GM13977 (cell line): Measurements from ENCODE around the gene MYOM1.
"Not testable (repeated sequence)": the region's sequence is repeated elsewhere in the genome, so short reads cannot be mapped to it uniquely, and the experiment has no call there.

ENCODE experiments used
- DNase-seq: peaks from one replicate; pipeline ENCODE4 v3.0.0; 2012; ENCODE audit warnings: low spot score
- in situ Hi-C: fragments of 300-500 bp; cut with MboI; formaldehyde crosslinking; loops from one replicate; pipeline ENCODE4 v1.12.0; 2022; ENCODE audit warnings: low sequenced_read_pairs, low pct_unique_long_range_greater_than_20kb, mixed read lengths, inconsistent platforms; ENCODE audit not compliant: unreplicated experiment
- TF ChIP-seq, protein P1 (sequence below): IDR thresholded peaks from 2 replicates; pipeline ENCODE4 v1.5.1; 2012; ENCODE audit warnings: mild to moderate bottlenecking, control low read depth; ENCODE audit not compliant: insufficient read depth; ENCODE audit errors: extremely low read depth, missing control alignments

The MYOM1 gene

DNA sequence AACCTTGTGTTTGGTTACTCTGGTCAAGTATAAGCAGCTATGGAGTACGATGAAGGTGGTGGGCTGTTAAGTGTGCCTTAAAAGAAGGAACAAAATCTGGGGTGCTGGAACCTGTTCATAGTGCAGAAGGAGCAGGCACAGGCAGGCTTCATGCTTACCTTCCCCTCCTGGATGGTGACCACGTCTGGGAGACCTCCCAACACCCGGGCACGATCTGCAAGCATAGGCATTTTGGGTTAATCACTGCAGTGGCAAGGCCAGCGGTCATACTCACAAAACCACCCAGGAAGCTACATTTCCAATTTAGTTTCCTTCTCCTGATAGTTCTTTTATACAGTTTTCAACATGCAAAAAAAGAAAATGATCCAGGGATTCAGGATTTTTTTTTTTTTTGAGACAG lies 148.1 kb downstream of the MYOM1 start:
- no peak for DNase-seq
- TF ChIP-seq, protein P1, sequence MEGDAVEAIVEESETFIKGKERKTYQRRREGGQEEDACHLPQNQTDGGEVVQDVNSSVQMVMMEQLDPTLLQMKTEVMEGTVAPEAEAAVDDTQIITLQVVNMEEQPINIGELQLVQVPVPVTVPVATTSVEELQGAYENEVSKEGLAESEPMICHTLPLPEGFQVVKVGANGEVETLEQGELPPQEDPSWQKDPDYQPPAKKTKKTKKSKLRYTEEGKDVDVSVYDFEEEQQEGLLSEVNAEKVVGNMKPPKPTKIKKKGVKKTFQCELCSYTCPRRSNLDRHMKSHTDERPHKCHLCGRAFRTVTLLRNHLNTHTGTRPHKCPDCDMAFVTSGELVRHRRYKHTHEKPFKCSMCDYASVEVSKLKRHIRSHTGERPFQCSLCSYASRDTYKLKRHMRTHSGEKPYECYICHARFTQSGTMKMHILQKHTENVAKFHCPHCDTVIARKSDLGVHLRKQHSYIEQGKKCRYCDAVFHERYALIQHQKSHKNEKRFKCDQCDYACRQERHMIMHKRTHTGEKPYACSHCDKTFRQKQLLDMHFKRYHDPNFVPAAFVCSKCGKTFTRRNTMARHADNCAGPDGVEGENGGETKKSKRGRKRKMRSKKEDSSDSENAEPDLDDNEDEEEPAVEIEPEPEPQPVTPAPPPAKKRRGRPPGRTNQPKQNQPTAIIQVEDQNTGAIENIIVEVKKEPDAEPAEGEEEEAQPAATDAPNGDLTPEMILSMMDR = no peak
- in situ Hi-C loops = no loop called here

- TF ChIP-seq, protein P1 = no peak
- in situ Hi-C loops = no loop called here
- DNase-seq = no peak
Measured at GRCh38 chr18:3069671-3070433, 149.9 kb downstream of the MYOM1 start.

DNA sequence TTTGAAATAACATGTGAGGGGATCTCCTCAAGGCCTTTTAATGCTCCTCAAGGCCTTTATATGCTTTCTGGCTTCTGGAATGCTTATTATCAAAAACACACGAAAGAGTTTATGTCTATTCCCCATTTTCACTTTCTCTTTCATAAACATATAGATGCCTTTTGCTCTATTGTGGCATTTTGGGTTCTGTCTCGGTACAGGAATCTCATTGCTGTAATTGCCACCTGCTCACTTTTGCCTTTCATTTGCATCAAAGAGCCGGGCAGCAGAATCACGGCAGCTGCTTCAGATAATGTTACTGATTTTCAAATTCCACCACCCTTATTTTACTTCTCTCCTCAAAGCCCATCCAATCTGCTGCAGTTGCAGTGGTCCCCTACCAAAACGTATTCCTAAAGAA lies 152.0 kb downstream of the MYOM1 start:
- no peak for DNase-seq
- in situ Hi-C loops = no loop called here

GRCh38 chr18:3067165-3067661 lies 152.6 kb downstream of the MYOM1 start:
- in situ Hi-C loops = no loop called here
- DNase-seq = no peak
- TF ChIP-seq, protein P1 = no peak

More for the DNA sequence above, 152.0 kb downstream of the MYOM1 start:
- TF ChIP-seq, protein P1 = no peak

DNA sequence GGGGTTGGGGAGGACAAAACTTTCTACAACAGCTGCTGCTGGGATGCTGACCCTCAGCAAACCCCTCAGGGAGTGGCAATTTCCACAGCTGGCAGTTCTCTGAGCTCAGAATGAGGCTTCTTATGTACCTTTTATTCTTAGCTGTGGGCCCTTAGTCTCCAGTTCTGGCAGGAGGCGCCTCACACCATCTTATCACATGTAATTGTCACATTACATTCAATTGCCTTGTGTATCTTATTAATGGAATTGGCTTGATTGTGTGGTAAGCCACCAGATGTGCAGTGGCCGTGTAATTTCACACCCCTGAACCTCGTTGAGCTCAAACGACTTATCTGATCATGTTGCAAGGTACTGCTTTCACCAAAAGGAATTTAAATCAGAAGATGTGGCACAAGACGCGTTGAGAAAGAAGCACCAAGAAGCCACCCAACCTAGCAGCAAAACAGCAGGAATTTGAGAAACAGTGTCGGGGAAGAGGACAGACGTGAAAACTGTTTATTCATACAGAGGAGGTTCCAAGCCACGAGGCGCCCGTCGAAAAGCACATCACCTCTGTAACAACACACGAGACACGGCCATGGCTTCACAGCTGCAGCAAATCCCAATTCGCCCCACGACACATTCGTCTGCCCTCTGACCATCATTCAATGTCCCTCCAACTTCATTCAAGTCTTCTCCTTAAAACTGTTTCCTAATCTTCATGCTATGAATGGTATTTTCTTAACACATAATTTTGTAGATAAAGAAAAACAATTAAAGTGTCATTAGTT lies 153.2 kb downstream of the MYOM1 start:
- in situ Hi-C loops = no loop called here
- TF ChIP-seq, protein P1 = no peak
- DNase-seq = no peak

DNA sequence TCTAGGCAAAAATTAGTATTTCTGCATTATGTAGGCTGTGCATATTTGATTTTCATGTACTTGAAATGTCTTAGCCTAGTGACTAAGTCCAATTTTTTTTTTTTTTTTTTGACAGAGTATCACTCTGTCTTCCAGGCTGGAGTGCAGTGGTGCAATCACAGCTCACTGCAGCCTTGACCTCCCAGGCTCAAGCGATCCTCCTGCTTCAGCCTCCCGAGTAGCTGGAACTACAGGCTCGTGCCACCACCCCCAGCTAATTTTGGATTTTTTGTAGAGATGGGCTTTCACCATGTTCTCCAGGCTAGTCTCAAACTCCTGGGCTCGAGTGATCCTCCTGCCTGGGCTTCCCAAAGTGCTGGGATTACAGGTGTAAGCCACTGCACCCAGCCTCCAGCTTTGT lies 156.0 kb downstream of the MYOM1 start:
- in situ Hi-C loops, DNase-seq: not testable (repeated sequence)
